A549 (cell line): ENCODE data around the gene HGS. TPM values are rescaled to one million over a fixed set of nuclear protein-coding genes. Genes with fewer than 3 reads are reported as not detected.
A peak's percentile ranks its signal among the peaks of the same experiment; 100 is the strongest.

Experiments
- ATAC-seq, 2 experiments: fragments of 200-7000 bp in 1 of 2; fragments of >200 bp in 1 of 2; cut with Nextera tagmentation in 1 of 2; cut with Tn5 transposase in 1 of 2; 3 replicates each; pipeline versions ENCODE4 v1.8.0 to v1.9.1; 2018 to 2020; ENCODE audit warnings: mild to moderate bottlenecking in 1 of 2, moderate library complexity in 1 of 2
- CTCF ChIA-PET: fragments of 300-600 bp; sonication (Branson Sonifier 250); formaldehyde crosslinking; extraction: SDS; loops from one replicate; lab custom pipeline; 2021; ENCODE audit warnings: antibody characterized with exemption, inconsistent platforms; lab: Yijun Ruan, JAX
- POLR2A ChIA-PET: fragments of 350-600 bp; formaldehyde crosslinking; extraction: SDS; loops from one replicate; lab custom pipeline; 2021; ENCODE audit warnings: antibody characterized with exemption, inconsistent platforms; lab: Yijun Ruan, JAX
- DNase-seq, 2 experiments: peaks; one replicate each; pipeline versions ENCODE4 v3.0.0 to v3.0.0-alpha.2; 2011 to 2016; ENCODE audit warnings: low read depth in 1 of 2, low spot score in 1 of 2
- FAIRE-seq: peaks from 2 replicates; lab custom pipeline; 2011; peaks lifted over from hg19 to GRCh38; lab: Jason Lieb, UNC
- H3K27ac ChIP-seq, 2 experiments: fragments of >200 bp; sonication (Bioruptor Twin); formaldehyde crosslinking; 3 replicates each; pipeline ENCODE4 v1.5.1; 2016 to 2017
- H3K4me1 ChIP-seq: fragments of >200 bp; sonication (Bioruptor Twin); formaldehyde crosslinking; 3 replicates; pipeline ENCODE4 v1.6.1; 2016
- H3K4me2 ChIP-seq: fragments of >200 bp; sonication (Bioruptor Twin); formaldehyde crosslinking; 3 replicates; pipeline ENCODE4 v1.6.1; 2016
- H3K4me3 ChIP-seq: fragments of >200 bp; sonication (Bioruptor Twin); formaldehyde crosslinking; 3 replicates; pipeline ENCODE4 v1.5.1; 2016
- H3K9me3 ChIP-seq: fragments of >200 bp; sonication (Bioruptor Twin); formaldehyde crosslinking; 3 replicates; pipeline ENCODE4 v1.6.1; 2016
- CBX2 ChIP-seq: fragments of 200-600 bp; sonication (generic); IDR thresholded peaks from 2 replicates; pipeline ENCODE4 v1.6.1; 2016; ENCODE audit warnings: low read depth, mild to moderate bottlenecking, borderline replicate concordance
- CHD4 ChIP-seq: fragments of 200-600 bp; sonication (generic); IDR thresholded peaks from 2 replicates; pipeline ENCODE4 v1.6.1; 2016; ENCODE audit warnings: antibody characterized with exemption, mild to moderate bottlenecking, borderline replicate concordance
- EHMT2 ChIP-seq: fragments of 200-600 bp; sonication (generic); IDR thresholded peaks from 2 replicates; pipeline ENCODE4 v1.6.1; 2016; ENCODE audit warnings: antibody characterized with exemption, low read depth, mild to moderate bottlenecking, moderate library complexity
- ESRRA ChIP-seq: fragments of 150-350 bp; IDR thresholded peaks from 2 replicates; pipeline ENCODE4 v1.6.1; 2014; ENCODE audit warnings: mild to moderate bottlenecking, low read length, borderline replicate concordance
- FOXS1 ChIP-seq: fragments of 250-450 bp; sonication (Bioruptor Pico); IDR thresholded peaks from 2 replicates; pipeline ENCODE4 v1.5.0; 2020; ENCODE audit warnings: mild to moderate bottlenecking, moderate library complexity
- HOXA7 ChIP-seq: fragments of 250-450 bp; sonication (Bioruptor Pico); IDR thresholded peaks from 2 replicates; pipeline ENCODE4 v1.5.0; 2020; ENCODE audit warnings: mild to moderate bottlenecking, moderate library complexity
- HOXB13 ChIP-seq: fragments of 250-450 bp; sonication (Bioruptor Pico); IDR thresholded peaks from 2 replicates; pipeline ENCODE4 v1.5.0; 2020; ENCODE audit warnings: low read depth, mild to moderate bottlenecking, moderate library complexity
- JUN ChIP-seq, 2 experiments: fragments of >200 bp; sonication (Bioruptor Twin); formaldehyde crosslinking; IDR thresholded peaks; 2 replicates in 1 of 2; 3 replicates in 1 of 2; pipeline ENCODE4 v1.6.1; 2016 to 2017
- KDM5A ChIP-seq: fragments of 200-600 bp; sonication (generic); IDR thresholded peaks from 2 replicates; pipeline ENCODE4 v1.6.1; 2016; ENCODE audit warnings: antibody characterized with exemption, mild to moderate bottlenecking
- MYC ChIP-seq: IDR thresholded peaks from 2 replicates; pipeline ENCODE4 v1.6.1; 2012; ENCODE audit warnings: mild to moderate bottlenecking, inconsistent platforms, low read length, improper control_type of control experiment, borderline replicate concordance
- NR3C1 ChIP-seq: fragments of >200 bp; sonication (Bioruptor Twin); formaldehyde crosslinking; IDR thresholded peaks from 3 replicates; pipeline ENCODE4 v1.6.1; 2017
- POLR2A ChIP-seq: IDR thresholded peaks from 2 replicates; pipeline ENCODE4 v1.6.1; 2012; ENCODE audit warnings: mild to moderate bottlenecking, low read length
- POLR2AphosphoS2 ChIP-seq: conservative IDR thresholded peaks from 2 replicates; pipeline ENCODE4 v1.6.1; 2012; ENCODE audit warnings: low read length, improper control_type of control experiment, inconsistent platforms
- RNF2 ChIP-seq: fragments of 200-600 bp; sonication (generic); IDR thresholded peaks from 2 replicates; pipeline ENCODE4 v1.6.1; 2016; ENCODE audit warnings: low read depth, mild to moderate bottlenecking, antibody characterized with exemption, moderate library complexity, borderline replicate concordance
- SREBF2 ChIP-seq: fragments of 450-650 bp; IDR thresholded peaks from 2 replicates; pipeline ENCODE4 v1.6.1; 2014; ENCODE audit warnings: mild to moderate bottlenecking, moderate library complexity
- TP53 ChIP-seq: fragments of 250-450 bp; sonication (Bioruptor Pico); IDR thresholded peaks from 2 replicates; pipeline ENCODE4 v1.5.0; 2021; ENCODE audit warnings: mild to moderate bottlenecking, moderate library complexity
- ZC3H11A ChIP-seq: fragments of 450-650 bp; IDR thresholded peaks from 2 replicates; pipeline ENCODE4 v1.6.1; 2014; ENCODE audit warnings: antibody characterized with exemption, mild to moderate bottlenecking
- ZNF302 ChIP-seq: fragments of 250-450 bp; sonication (Bioruptor Pico); IDR thresholded peaks from 2 replicates; pipeline ENCODE4 v1.9.0; 2021; ENCODE audit warnings: inconsistent platforms, mild to moderate bottlenecking, moderate library complexity
- WGBS: methylation state at CpG from one replicate; pipeline ENCODE4 v1.1.6; 2017; ENCODE audit errors: missing lambda C conversion rate; 5-methylcytosine and 5-hydroxymethylcytosine counted together
- polyA plus RNA-seq, 4 experiments: library from polyadenylated mRNA; depleted of rRNA in 3 of 4; stranded (reverse); fragments of >200 nt; fragmentation: RNase III in 1 of 4; extraction: RNeasy Plus Mini Kit Qiagen cat#74134 plus additional on column Dnase treatment in 1 of 4; gene quantifications; 2 replicates in 3 of 4; 3 replicates in 1 of 4; pipeline ENCODE4 v1.2.3, GENCODE V29; 2011 to 2017
- TF ChIP-seq, protein P1 (sequence below): IDR thresholded peaks from 2 replicates; pipeline ENCODE4 v1.6.1; 2012
- TF ChIP-seq, protein P2 (sequence below): fragments of 450-650 bp; IDR thresholded peaks from 2 replicates; pipeline ENCODE4 v1.6.1; 2014; ENCODE audit warnings: antibody characterized with exemption
- TF ChIP-seq, protein P3 (sequence below): IDR thresholded peaks from 2 replicates; pipeline ENCODE4 v1.6.1; 2012; ENCODE audit warnings: low read depth, borderline replicate concordance
- TF ChIP-seq, protein P4 (sequence below): IDR thresholded peaks from 2 replicates; pipeline ENCODE4 v1.6.1; 2012

The HGS gene
- polyA plus RNA-seq, 2 of the 4 experiments (the other 2 are of a cell fraction): 85.9 to 130 TPM

DNA sequence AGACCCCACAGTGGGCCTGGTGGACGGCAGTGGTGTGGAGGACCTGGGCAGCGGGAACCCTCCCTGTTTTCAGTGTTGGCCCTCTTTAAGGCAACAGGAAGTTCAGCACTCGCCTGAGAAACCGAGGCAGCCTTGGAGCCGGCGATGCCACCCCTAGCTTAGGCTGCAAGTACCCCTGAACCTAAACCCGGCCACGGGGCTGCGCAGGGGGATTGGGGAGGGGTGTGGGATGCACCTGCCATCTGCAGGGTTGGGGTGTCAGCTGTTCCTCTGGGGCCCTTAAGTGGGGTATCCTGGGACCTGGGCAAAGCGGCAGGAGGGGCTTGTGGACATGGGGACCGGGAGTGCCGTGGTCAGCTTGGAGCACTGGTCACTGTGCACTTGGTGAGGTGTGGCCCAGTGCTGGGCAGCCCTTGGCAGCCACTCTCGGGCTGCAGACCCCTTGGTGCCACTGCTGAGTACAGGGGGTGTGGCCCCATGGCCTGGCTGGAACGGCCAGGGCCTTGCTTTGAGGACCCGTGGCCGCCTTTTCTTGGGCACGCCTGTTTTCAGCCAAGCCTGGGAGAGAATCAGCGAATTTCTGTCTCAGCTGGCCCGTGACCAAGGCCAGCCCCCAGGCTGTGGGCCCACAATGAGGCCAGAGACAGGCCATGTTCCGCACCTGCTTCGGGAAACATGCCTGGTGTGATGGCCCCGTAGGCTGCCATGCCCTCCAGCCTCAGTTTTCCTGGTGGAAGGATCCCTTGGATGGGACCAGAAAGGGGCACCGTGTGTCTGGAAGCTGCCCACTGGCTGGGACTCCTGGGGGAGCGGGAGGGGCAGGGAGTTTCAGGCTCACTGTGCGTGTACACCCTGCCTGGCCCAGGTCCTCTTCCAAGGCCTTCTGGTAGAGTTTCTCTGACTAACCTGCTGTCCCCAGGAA is 24.2 kb downstream of the HGS start:
- 91% methylated on average over 23 of the region's 25 CpGs for WGBS
- H3K27ac ChIP-seq: no peak overlapping the region
- H3K4me1 ChIP-seq: peaks cover 15% of the 10 kb centered on the region
- ATAC-seq (no peak), FAIRE-seq (no peak), DNase-seq (no peak)
- TF ChIP-seq JUN (IDR thresholded peaks at IDR 0.05) (0 out of 5 replicates have a peak, but pooled peaks of 1 of the 2 experiments have one; percentile 26), HOXA7 (CRISPR knock-in tag) (no peak), CHD4 (no peak), FOXS1 (CRISPR knock-in tag) (no peak), EHMT2 (no peak), POLR2AphosphoS2 (no peak; the same call in 1 of the 2 replicates)
- POLR2A ChIA-PET: interaction anchor here (1.1 kb wide), 1 partner anchor 24 kb away, joined by 3 read pairs; the partner anchor contains the start of genes ARL16 and HGS
- no peak overlapping the region for H3K4me2 ChIP-seq
- no peak overlapping the region for H3K4me3 ChIP-seq
- no peaks in the 10 kb centered on the region for H3K9me3 ChIP-seq
- CTCF ChIA-PET: interaction anchor here (1.1 to 1.9 kb wide), 5 partner anchors 13 to 217 kb away, joined by 3 to 5 read pairs (median 3); no protein-coding TSS in a partner anchor

DNA sequence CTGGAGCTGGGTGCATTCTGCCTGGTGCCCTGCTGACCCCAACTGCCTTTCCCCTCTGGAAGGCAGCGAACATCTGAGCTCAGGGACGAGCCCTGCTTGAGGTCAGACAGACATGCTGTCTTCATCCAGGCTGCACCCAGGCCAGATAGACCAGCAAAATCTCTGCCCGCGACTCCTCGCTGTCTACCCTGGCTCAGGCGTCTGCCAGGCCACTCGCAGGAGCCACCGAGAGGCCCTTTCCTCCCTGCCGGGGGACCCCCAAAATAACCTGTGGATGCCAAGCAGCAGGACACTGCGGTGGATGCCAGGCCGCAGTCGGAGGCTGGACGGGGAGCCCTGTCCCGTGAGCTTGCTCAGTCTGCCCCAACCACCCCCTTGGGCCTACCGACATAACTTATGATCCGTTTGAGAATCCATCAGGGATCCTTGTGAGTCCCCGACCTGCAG is 25.0 kb downstream of the HGS start:
- POLR2A ChIA-PET: interaction anchor here (1.1 kb wide), 1 partner anchor 25 kb away, joined by 3 read pairs; the partner anchor contains the start of genes ARL16 and HGS

DNA sequence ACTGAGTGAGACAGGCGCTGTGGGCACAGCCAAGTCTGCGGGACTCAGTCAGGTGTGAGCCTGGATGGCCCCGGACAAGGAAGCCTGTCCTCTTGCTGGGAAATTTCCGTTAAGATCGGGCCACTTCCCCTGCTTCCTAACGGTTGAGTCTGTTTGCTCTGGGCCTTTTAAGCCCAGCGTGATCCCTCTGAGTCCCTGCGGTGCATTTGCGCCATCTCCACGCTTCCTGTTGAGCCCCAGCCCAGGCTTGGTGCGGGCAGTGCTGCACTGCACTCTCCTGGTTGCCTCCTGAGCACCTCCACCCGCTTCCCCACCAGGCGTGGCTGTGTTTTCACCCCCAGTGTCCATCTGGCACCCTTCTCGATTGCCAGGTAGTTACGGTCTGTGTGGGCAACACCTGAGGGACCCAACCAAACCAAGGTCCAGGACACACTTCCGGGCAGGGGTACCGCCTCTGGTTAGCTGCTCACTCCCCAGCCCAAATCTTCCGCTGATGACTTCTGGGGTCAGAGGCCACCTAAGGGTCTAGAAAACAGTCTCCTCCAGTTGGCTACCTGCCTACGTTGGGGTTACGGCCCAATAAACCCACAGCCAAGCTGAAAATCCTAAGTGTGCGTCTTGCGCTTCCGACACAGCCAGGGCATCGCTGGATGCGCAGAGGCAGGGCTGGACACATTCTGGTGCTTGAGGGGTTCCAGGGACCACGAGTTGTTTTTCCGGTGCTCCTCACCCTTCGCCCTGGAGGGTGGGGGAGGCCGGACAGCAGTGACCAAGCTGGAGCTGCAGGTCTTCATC is 26.9 kb downstream of the HGS start:
- POLR2A ChIA-PET: interaction anchor here (1.0 to 3.9 kb wide), 3 partner anchors 8 to 27 kb away, joined by 6 to 41 read pairs (median 8); partner anchors contain the start of genes ARL16, HGS and MRPL12
- CTCF ChIA-PET: interaction anchor here (0.6 to 1.7 kb wide), 4 partner anchors 9 to 34 kb away, joined by 3 to 10 read pairs (median 3); partner anchors contain the start of genes ARL16 and HGS
- DNase-seq (no peak), FAIRE-seq (no peak), ATAC-seq (no peak; a peak in 1 of 6 replicates)
- no peaks in the 10 kb centered on the region for H3K9me3 ChIP-seq
- H3K27ac ChIP-seq: peak overlapping the region; percentile 95; a peak in 5 of 6 replicates
- TF ChIP-seq, protein P1, sequence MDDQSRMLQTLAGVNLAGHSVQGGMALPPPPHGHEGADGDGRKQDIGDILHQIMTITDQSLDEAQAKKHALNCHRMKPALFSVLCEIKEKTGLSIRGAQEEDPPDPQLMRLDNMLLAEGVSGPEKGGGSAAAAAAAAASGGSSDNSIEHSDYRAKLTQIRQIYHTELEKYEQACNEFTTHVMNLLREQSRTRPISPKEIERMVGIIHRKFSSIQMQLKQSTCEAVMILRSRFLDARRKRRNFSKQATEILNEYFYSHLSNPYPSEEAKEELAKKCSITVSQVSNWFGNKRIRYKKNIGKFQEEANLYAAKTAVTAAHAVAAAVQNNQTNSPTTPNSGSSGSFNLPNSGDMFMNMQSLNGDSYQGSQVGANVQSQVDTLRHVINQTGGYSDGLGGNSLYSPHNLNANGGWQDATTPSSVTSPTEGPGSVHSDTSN: peak; percentile 63
- TF ChIP-seq POLR2A: peak; percentile 5; the same call in 1 of the 2 replicates
- no peak for TF ChIP-seq ZNF302 (CRISPR knock-in tag)
- H3K4me1 ChIP-seq: peaks cover 20% of the 10 kb centered on the region
- no peak overlapping the region; the same call in 2 of the 3 replicates for H3K4me3 ChIP-seq
- peak overlapping the region; percentile 86 for H3K4me2 ChIP-seq
- WGBS: 89% methylated on average over 29 of the region's 29 CpGs

More for the DNA sequence above, 25.0 kb downstream of the HGS start:
- no peak for ATAC-seq
- Histone ChIP-seq H3K4me3 (no peak overlapping the region), H3K27ac (no peak overlapping the region)
- no peak for DNase-seq
- no peak for TF ChIP-seq TP53
- no peak for TF ChIP-seq CBX2
- TF ChIP-seq, all 56 proteins: peak for 0
- Histone ChIP-seq H3K4me1 (peaks cover 22% of the 10 kb centered on the region), H3K9me3 (no peaks in the 10 kb centered on the region), H3K4me2 (no peak overlapping the region)
- FAIRE-seq: no peak
- CTCF ChIA-PET: interaction anchor here (1.1 to 1.9 kb wide), 6 partner anchors 13 to 216 kb away, joined by 3 to 7 read pairs (median 4); partner anchors contain the start of genes ARL16 and HGS
- 94% methylated on average over 17 of the region's 17 CpGs for WGBS

DNA sequence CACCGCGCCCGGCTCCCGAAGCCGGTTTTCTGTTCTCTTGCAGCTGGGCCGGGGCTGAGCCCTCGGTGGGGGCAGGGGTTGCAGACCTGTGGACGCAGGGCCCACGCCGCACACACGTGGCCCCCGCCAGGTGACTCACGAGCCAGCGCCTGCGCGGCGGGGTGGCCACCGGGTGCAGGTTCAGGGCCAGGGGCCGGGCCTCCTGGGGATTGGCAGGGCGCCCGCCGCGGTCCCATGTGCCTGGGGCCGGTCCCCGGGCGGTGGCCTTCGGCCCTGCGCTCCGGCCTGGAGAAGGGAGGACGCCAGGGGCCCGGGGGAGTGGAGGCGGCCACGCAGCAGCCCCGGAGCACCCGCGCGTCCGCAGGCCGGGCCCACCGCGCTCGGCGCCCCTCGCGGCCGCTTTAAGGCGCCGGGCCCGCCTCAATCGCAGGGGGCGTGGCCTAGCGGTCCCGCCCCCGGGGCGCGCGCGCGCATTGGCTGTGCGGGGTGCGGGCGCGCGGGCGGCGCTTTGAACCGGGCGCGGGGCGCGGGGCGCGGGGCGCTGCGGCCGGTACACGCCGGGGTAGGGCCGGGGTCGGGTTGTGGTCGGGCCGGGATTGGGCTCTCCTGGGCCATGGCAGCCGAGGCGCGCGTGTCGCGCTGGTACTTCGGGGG is 28.1 kb downstream of the HGS start, which contains the start of gene SLC25A10:
TSS of gene SLC25A10 (plus strand) at position 471 of the 654 bp plus-strand sequence. CDS start at position 614, 143 bp downstream.
- H3K4me3 ChIP-seq: peak within 1 kb of the TSS; percentile 70
- ChIA-PET POLR2A (interaction anchor here (0.6 to 3.9 kb wide), 8 partner anchors 9 to 155 kb away, joined by 3 to 41 read pairs (median 6); partner anchors contain the start of genes ARL16, HGS, MCRIP1 and MRPL12), CTCF (interaction anchor here (1.0 to 4.6 kb wide), 7 partner anchors 10 to 41 kb away, joined by 3 to 24 read pairs (median 4); no protein-coding TSS in a partner anchor)
- DNase-seq: peak; percentile 87 to 89
- peaks cover 20% of the 10 kb centered on the region for H3K4me1 ChIP-seq
- H3K9me3 ChIP-seq: no peaks in the 10 kb centered on the region
- peak within 1 kb of the TSS; percentile 86 for H3K4me2 ChIP-seq
- peak; percentile 60 to 65 for ATAC-seq
- FAIRE-seq: no peak
- WGBS: 0% methylated on average over 35 of the region's 89 CpGs
- peak within 1 kb of the TSS; percentile 95 for H3K27ac ChIP-seq
- TF ChIP-seq ESRRA (no peak), ZC3H11A (no peak), JUN (IDR thresholded peaks at IDR 0.05) (peak; percentile 66 to 94; a peak in 4 of 5 replicates), MYC (peak; percentile 95), HOXB13 (CRISPR knock-in tag) (peak; percentile 68; the same call in 1 of the 2 replicates), KDM5A (no peak), SREBF2 (no peak), RNF2 (peak; percentile 93; the same call in 1 of the 2 replicates), NR3C1 (no peak)
- TF ChIP-seq, protein P2, sequence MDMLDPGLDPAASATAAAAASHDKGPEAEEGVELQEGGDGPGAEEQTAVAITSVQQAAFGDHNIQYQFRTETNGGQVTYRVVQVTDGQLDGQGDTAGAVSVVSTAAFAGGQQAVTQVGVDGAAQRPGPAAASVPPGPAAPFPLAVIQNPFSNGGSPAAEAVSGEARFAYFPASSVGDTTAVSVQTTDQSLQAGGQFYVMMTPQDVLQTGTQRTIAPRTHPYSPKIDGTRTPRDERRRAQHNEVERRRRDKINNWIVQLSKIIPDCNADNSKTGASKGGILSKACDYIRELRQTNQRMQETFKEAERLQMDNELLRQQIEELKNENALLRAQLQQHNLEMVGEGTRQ: peak; percentile 78
- TF ChIP-seq, protein P3, sequence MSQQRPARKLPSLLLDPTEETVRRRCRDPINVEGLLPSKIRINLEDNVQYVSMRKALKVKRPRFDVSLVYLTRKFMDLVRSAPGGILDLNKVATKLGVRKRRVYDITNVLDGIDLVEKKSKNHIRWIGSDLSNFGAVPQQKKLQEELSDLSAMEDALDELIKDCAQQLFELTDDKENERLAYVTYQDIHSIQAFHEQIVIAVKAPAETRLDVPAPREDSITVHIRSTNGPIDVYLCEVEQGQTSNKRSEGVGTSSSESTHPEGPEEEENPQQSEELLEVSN: peak; percentile 97; the same call in 1 of the 2 replicates
- TF ChIP-seq, protein P4, sequence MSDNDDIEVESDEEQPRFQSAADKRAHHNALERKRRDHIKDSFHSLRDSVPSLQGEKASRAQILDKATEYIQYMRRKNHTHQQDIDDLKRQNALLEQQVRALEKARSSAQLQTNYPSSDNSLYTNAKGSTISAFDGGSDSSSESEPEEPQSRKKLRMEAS: peak; percentile 99
